Measurements from ENCODE around the gene SVOP. TPM values are rescaled to one million over a fixed set of nuclear protein-coding genes. Genes with fewer than 3 reads are reported as not detected.

Gene SVOP
- total RNA-seq, 2 donors from 2014 or later, result not detected

GRCh38 chr12:108896817-108897216, 124.1 kb downstream of the SVOP start:
- H3K4me3 Mint-ChIP-seq, result no peak overlapping the region
- H3K36me3 Mint-ChIP-seq, result peaks cover 5% of the 10 kb centered on the region
- no peaks in the 10 kb centered on the region for H3K9me3 Mint-ChIP-seq
- DNase-seq (ENCODE audit: low spot score), result no peak
- no peak for ATAC-seq
- H3K27me3 Mint-ChIP-seq, result peaks cover 8 to 11% of the 10 kb centered on the region in 2 donors
- H3K27ac Mint-ChIP-seq, result no peak overlapping the region
- peaks cover 5 to 6% of the 10 kb centered on the region in 2 donors for H3K4me1 Mint-ChIP-seq (ENCODE audit: low read depth in 2 of 2)

GRCh38 chr12:108896336-108896735, 124.5 kb downstream of the SVOP start:
- Mint-ChIP-seq H3K27ac (no peak overlapping the region), H3K4me1 (ENCODE audit: low read depth in 2 of 2) (peaks cover 5 to 6% of the 10 kb centered on the region in 2 donors), H3K27me3 (peaks cover 8 to 11% of the 10 kb centered on the region in 2 donors), H3K4me3 (no peak overlapping the region), H3K9me3 (no peaks in the 10 kb centered on the region), H3K36me3 (peaks cover 5% of the 10 kb centered on the region)
- no peak for ATAC-seq
- no peak for DNase-seq (ENCODE audit: low spot score)

- Mint-ChIP-seq H3K4me1 (ENCODE audit: low read depth in 2 of 2) (peaks cover 5 to 6% of the 10 kb centered on the region in 2 donors), H3K36me3 (peaks cover 10% of the 10 kb centered on the region)
- no peak for ATAC-seq
These were observed 125.6 kb downstream of the SVOP start for GRCh38 chr12:108895220-108895802.

GRCh38 chr12:108890208-108890607, 130.7 kb downstream of the SVOP start:
- no peak for DNase-seq (ENCODE audit: low spot score)

More at GRCh38 chr12:108895220-108895802, 125.6 kb downstream of the SVOP start:
- no peak for DNase-seq (ENCODE audit: low spot score)
- Mint-ChIP-seq H3K4me3 (no peak overlapping the region), H3K27me3 (peaks cover 8 to 11% of the 10 kb centered on the region in 2 donors), H3K9me3 (peaks cover 3% of the 10 kb centered on the region), H3K27ac (peak overlapping the region in 1 of 2 donors; percentile 26)

GRCh38 chr12:108888031-108888430, 132.8 kb downstream of the SVOP start:
- no peak overlapping the region for H3K27ac Mint-ChIP-seq
- H3K9me3 Mint-ChIP-seq, result peaks cover 3% of the 10 kb centered on the region
- no peak for ATAC-seq
- no peaks in the 10 kb centered on the region for H3K4me1 Mint-ChIP-seq (ENCODE audit: low read depth in 2 of 2)
- H3K27me3 Mint-ChIP-seq, result no peaks in the 10 kb centered on the region
- no peak overlapping the region for H3K4me3 Mint-ChIP-seq
- H3K36me3 Mint-ChIP-seq, result peaks cover 6% of the 10 kb centered on the region
- DNase-seq (ENCODE audit: low spot score), result no peak

More at GRCh38 chr12:108890208-108890607, 130.7 kb downstream of the SVOP start:
- peaks cover 3% of the 10 kb centered on the region for H3K9me3 Mint-ChIP-seq
- H3K27ac Mint-ChIP-seq, result no peak overlapping the region
- peaks cover 3 to 4% of the 10 kb centered on the region in 2 donors for H3K27me3 Mint-ChIP-seq
- no peak overlapping the region for H3K4me3 Mint-ChIP-seq
- ATAC-seq, result no peak
- peaks cover 7% of the 10 kb centered on the region for H3K36me3 Mint-ChIP-seq
- H3K4me1 Mint-ChIP-seq (ENCODE audit: low read depth in 2 of 2), result peaks cover 1% of the 10 kb centered on the region in 2 donors

GRCh38 chr12:108886873-108887629, 133.8 kb downstream of the SVOP start:
- H3K4me3 Mint-ChIP-seq, result no peak overlapping the region

GRCh38 chr12:108884116-108885012, 136.5 kb downstream of the SVOP start:
- DNase-seq (ENCODE audit: low spot score) (peak; percentile 68), ATAC-seq (peak; percentile 69 to 76)
- Mint-ChIP-seq H3K4me1 (ENCODE audit: low read depth in 2 of 2) (no peaks in the 10 kb centered on the region), H3K9me3 (no peaks in the 10 kb centered on the region), H3K4me3 (no peak overlapping the region), H3K27ac (no peak overlapping the region), H3K36me3 (no peaks in the 10 kb centered on the region), H3K27me3 (no peaks in the 10 kb centered on the region)

More at GRCh38 chr12:108886873-108887629, 133.8 kb downstream of the SVOP start:
- Mint-ChIP-seq H3K36me3 (peaks cover 6% of the 10 kb centered on the region), H3K9me3 (peaks cover 3% of the 10 kb centered on the region), H3K4me1 (ENCODE audit: low read depth in 2 of 2) (no peaks in the 10 kb centered on the region), H3K27ac (no peak overlapping the region), H3K27me3 (no peaks in the 10 kb centered on the region)
- ATAC-seq (no peak), DNase-seq (ENCODE audit: low spot score) (no peak)

- Mint-ChIP-seq H3K27ac (no peak overlapping the region), H3K36me3 (no peaks in the 10 kb centered on the region), H3K27me3 (no peaks in the 10 kb centered on the region), H3K4me3 (no peak overlapping the region), H3K4me1 (ENCODE audit: low read depth in 2 of 2) (no peaks in the 10 kb centered on the region), H3K9me3 (no peaks in the 10 kb centered on the region)
- ATAC-seq (no peak), DNase-seq (ENCODE audit: low spot score) (no peak)
These were observed 138.9 kb downstream of the SVOP start for GRCh38 chr12:108881953-108882352.

- H3K36me3 Mint-ChIP-seq, result no peaks in the 10 kb centered on the region
- DNase-seq (ENCODE audit: low spot score), result no peak
- no peak within 1 kb of the TSS for H3K4me3 Mint-ChIP-seq
- H3K4me1 Mint-ChIP-seq (ENCODE audit: low read depth in 2 of 2), result peaks cover 0 to 3% of the 10 kb centered on the region in 2 donors
- ATAC-seq, result no peak
- no peak within 1 kb of the TSS for H3K27ac Mint-ChIP-seq
- H3K9me3 Mint-ChIP-seq, result no peaks in the 10 kb centered on the region
- H3K27me3 Mint-ChIP-seq, result no peaks in the 10 kb centered on the region
These were observed 141.1 kb downstream of the SVOP start, which contains the start of gene DAO for GRCh38 chr12:108879615-108880254. TSS of gene DAO (plus strand) at chr12:108880092. CDS start at chr12:108885007, 4,915 bp downstream.

- Mint-ChIP-seq H3K4me3 (no peak overlapping the region), H3K9me3 (no peaks in the 10 kb centered on the region), H3K36me3 (no peaks in the 10 kb centered on the region), H3K27ac (no peak overlapping the region), H3K27me3 (no peaks in the 10 kb centered on the region), H3K4me1 (ENCODE audit: low read depth in 2 of 2) (peaks cover 0 to 3% of the 10 kb centered on the region in 2 donors)
- no peak for DNase-seq (ENCODE audit: low spot score)
- peak in 1 of 2 donors; percentile 53 for ATAC-seq
These were observed 144.3 kb downstream of the SVOP start for GRCh38 chr12:108876550-108876949.

GRCh38 chr12:108875682-108876361, 145.0 kb downstream of the SVOP start:
- ATAC-seq (no peak), DNase-seq (ENCODE audit: low spot score) (no peak)
- Mint-ChIP-seq H3K27me3 (no peaks in the 10 kb centered on the region), H3K36me3 (no peaks in the 10 kb centered on the region), H3K4me3 (no peak overlapping the region), H3K4me1 (ENCODE audit: low read depth in 2 of 2) (peaks cover 0 to 3% of the 10 kb centered on the region in 2 donors), H3K9me3 (no peaks in the 10 kb centered on the region), H3K27ac (peak overlapping the region; percentile 7 to 40)

- Mint-ChIP-seq H3K9me3 (no peaks in the 10 kb centered on the region), H3K36me3 (no peaks in the 10 kb centered on the region), H3K27me3 (no peaks in the 10 kb centered on the region), H3K27ac (peak overlapping the region; percentile 7 to 40), H3K4me3 (no peak overlapping the region), H3K4me1 (ENCODE audit: low read depth in 2 of 2) (peaks cover 0 to 3% of the 10 kb centered on the region in 2 donors)
- no peak for ATAC-seq
- DNase-seq (ENCODE audit: low spot score), result no peak
These were observed 145.6 kb downstream of the SVOP start for GRCh38 chr12:108875280-108875679.

GRCh38 chr12:108868781-108869180, 152.1 kb downstream of the SVOP start:
- ATAC-seq (no peak), DNase-seq (ENCODE audit: low spot score) (no peak)
- no peaks in the 10 kb centered on the region for H3K9me3 Mint-ChIP-seq
- no peaks in the 10 kb centered on the region for H3K27me3 Mint-ChIP-seq
- H3K4me1 Mint-ChIP-seq (ENCODE audit: low read depth in 2 of 2), result no peaks in the 10 kb centered on the region
- H3K27ac Mint-ChIP-seq, result peak overlapping the region in 1 of 2 donors; percentile 61
- no peak overlapping the region for H3K4me3 Mint-ChIP-seq
- H3K36me3 Mint-ChIP-seq, result no peaks in the 10 kb centered on the region
